Hypothalamus (tissue), 51 donors: ENCODE measurements around the gene ACOX1.

ENCODE experiments used
- DNase-seq, 51 donors: peaks; one replicate each; lab custom pipeline; 2025; lab: John Stamatoyannopoulos, UW

Gene ACOX1

DNA sequence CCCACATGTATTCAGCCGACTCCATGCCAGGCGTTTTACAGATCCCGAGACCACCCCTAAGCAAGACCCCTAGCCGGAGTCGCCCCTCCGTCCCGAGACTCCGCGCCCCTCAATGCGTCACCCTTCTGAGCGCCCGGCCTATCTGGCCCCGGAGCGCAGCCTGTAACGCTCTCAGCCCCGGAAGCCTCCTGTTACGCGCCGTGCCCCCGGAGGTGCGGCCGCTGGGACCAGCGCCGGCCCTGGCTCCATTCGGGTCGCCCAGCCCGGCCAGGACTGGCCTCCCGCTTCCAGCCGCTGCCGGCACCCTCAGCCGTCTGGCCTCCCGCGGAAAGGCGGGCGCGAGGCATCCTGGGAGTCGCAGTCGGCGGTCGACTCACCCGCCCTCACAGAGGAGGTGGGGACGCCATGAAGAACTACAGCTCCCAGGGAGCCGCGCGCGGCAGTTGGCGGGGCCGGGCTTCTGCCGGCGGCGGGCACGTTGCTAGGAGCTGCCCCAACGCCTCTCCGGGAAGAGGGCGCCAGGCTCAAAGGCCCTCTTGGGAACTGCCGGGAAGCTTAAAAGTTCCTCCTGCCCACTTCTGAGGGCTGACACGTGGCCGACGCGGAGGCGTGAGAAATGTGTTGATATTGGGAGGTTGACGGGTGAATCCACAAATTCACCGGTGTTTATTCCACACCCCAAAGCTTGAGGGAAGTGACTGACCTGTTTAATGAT, 38.1 kb downstream of the ACOX1 start, which contains the start of gene FBF1:
Gene FBF1, minus strand, starts transcription at position 316 of the 715 bp plus-strand sequence. CDS start 2,893 bp downstream, outside the sequence.
- peak; percentile 31 to 98 (median 93) for DNase-seq

DNA sequence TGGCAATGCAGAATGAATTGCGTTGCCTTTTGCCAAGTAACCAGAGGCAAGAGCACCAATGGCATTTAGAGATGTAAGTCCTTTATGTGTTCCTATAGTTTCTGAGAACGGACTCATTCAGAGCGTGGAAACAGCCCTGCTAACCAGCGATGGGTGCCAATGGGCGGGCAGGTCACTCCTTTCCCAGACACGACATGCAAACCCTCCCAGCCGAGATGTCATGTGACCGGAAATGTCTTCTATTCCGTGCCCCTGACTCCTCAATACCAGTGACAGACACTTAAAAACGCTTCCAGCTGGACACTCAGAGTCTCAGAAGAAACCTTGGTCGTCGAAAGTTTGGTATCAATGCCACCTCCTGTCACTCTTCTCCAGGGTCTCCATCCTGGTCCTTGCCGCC, 41.3 kb downstream of the ACOX1 start:
- no peak for DNase-seq

DNA sequence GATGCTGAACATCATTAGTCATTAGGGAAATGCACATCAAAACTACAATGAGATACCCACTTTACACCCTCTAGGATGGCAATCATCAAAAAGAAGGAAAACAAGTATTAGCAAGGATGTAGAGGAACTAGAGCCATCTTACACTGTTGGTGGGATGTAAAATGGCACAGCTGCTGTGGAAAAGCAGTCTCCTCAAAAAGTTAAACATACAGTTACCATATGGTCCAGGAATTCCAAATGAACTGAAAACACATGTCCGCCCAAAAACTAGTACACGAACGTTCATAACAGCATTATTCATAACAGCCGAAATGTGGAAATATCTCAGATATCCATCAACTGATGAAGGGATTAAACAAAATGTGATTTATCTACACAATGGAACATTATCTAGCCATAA, 45.2 kb downstream of the ACOX1 start:
- no peak for DNase-seq

DNA sequence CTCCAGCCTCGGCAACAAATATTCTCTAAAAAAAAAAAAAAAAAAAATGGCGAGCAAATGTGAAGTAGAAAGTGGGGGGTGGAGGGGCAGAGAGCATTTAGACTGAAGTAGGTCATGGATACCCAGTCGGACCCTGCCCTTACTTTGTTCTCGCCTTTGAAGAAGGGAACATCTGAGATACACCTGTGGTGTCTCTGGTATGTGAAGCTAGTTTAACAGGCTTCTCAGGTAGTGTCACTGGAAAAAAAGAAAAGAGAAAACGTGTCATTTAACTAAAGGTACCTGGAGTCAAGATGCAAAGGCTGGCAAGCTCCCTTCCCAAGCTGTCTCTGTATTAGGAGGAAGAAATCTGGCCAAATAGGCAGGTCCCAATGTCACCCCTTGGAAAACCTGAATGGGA, 46.1 kb downstream of the ACOX1 start:
- no peak for DNase-seq

DNA sequence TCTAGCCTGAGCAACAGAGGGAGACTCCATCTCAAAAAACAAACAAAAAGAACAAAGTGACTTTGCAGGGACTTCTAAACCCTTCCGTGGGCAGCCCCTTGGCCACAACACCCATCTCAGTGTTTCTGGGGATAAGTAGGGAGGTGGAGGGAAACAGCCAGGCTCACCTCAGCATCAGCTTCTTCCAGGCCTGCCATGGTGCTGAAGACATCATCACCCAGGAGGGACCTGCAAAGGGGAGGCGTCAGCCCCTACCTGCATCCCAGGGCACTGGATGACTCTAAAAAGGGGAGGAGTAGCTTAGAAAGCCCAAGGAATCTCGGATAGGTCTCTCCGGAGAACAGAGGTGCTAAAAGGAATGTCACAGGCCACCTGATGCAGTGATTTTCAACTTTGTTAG, 47.9 kb downstream of the ACOX1 start:
- DNase-seq, result no peak

DNA sequence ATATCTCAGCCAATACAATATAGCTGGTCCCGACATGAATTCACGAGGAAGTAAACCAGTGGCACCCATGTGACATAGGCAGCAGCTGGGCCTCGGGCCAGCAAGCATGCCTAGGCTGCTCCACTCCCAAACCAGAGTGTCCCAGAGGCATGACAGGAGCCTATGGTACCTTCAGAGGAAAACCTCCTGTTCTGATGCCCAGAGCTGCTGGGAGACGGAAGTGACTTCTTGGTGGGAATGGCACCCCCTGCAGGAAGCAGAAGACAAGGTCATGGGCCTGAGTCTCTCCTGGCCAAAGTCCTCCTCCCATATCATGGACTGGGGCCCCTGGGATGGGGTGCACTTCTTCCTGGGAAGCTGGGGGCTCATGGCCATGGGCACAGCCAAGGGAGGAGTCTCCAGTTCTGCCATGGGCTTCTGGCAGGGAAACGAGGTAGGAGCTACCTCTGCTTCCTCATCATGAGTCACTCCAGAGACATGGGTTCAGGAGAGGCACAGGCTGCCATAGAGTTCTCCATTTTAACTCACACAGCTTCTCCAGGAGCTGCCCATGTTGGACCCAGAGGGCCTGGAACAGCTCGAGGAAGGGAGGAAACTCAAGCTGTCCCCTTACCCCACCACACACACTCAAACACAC, 51.6 kb downstream of the ACOX1 start:
- no peak for DNase-seq

DNA sequence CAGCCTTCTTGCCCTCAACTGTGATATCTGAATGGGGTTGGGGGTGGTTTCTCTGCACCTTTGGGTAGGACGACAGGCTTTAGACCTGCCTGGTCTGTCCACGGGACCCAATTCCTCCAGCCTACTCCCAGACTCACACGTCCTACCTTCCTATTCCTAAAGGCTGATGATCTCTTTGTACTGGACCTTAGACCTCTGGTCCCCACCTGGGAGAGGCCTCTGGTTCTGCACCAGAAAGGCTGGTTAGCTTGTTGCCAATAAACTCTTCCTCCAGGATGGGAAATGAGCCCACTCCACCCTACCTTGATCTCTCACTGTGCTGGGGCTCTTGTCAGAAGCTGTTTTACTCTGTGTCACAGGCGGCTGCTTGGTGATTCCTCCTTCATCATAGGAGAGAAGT, 52.5 kb downstream of the ACOX1 start:
- no peak for DNase-seq

DNA sequence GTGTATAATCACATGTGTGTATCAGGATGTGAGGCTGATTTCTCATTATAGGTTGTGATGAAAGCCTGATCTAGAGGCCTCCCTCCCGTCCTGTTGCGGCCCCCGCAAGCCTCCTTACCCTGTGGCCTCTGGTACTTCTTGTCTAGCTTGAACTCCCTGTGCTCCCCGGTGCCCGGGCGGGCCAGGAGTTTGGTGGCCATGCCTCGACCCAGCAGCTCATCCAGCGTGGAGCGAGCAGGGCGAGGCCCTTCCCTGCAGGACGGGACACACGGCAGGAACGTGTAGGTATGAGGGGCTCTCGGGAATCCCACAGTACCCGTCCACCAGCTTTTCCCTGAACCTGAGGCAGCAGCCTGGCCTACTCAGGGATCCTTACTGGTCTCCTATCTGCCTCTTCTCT, 53.1 kb downstream of the ACOX1 start:
- DNase-seq, result no peak

DNA sequence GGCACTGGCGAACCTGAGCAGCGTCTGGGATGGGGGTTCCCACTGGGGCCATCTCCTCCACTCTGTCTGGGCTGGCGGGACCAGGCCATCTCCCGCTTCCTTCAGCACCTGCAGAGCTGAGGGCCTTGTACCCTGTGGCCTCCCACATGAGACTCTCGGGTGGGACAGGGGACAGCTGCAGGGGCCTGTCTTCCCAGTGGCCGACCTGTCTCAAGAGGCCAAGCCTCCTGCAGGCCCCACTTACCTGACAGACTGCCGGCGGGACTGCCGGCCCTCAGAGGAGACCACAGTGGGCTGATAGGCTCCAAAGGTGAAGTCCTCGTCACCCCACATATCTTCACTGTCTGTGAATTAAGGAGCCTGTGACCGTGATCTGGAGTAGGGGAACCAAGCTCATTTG, 53.9 kb downstream of the ACOX1 start:
- DNase-seq, result no peak

DNA sequence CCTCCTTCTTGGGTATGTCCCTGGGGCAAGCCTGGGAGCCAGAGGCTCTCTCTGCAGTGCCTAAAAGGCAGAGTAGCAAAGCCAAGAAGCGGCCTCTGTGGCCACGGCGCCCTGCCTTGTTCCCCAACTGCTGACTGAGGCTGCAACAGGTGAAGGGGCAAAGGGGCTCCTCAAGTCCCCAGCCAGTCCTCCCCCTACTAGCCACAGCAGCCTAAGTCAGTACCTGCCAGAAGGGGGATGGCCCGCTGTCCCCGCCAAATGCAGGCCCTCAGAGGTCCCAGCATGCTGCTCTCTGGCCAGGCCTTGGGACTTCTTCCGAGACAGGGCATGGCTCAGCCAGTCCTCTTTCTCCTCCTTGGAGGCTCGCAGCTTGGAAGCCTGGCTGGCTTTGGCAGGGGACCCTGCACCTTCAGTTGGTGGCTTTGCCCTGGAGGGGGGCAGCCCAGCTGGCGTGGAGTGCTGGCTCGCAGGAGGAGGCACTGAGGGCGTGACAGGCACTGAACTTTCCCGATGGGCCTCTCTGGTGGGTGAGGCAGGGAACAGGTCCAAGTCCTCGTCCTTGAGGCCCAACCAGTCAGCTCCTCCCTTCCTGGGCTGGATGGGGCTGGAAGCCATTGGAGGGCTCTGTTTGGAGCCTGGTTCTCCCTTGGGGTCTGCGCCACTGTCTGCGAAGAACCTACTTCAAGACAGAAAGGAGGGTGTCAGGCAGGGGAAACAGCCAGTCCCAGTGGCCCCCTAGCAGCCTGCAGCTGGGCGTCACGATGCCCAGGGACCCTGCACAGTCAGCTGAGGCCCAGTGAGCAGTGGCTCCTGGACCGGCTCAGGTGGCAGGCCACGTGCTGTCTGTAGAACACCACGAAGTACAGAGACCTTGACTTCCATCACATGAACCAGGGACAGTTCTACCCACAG, 55.7 kb downstream of the ACOX1 start:
- DNase-seq, result no peak

DNA sequence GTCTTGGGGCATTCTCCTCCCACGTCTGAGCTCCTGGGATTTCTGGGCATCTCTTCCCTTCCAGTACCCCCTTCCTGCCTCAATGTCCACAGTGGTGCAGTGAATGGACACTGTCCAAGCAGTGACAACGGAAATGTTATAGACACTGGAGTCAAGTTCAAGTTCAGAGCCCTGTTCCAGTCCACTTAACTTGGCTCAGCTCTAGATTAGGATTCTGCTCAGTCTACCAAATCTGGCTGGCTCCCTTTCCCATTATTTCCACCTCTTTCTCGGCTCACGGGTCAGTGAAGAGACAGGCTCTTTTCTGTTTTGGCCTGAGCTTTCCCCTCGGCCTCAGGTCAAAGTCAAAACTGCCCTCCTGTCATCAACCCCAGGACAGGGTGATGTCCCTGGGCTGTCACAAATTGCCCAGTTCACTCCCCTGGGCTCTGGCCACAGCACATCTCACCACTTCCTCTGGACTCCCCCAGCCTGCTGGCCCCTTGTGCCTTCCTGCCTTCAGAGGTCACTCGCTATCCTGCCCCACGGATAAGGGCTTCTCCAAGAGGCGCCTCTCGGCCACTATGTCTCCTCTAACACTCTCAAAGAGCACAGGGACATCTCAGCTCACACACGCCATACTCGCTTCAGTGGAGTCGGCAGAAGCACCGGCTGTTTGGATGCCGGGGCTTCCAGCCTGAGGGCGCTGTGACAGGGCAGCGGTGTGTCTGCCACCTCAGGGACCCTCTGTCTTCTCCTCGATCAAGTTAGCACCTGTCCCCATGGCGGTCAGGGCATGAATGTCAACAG, 56.6 kb downstream of the ACOX1 start:
- no peak for DNase-seq

DNA sequence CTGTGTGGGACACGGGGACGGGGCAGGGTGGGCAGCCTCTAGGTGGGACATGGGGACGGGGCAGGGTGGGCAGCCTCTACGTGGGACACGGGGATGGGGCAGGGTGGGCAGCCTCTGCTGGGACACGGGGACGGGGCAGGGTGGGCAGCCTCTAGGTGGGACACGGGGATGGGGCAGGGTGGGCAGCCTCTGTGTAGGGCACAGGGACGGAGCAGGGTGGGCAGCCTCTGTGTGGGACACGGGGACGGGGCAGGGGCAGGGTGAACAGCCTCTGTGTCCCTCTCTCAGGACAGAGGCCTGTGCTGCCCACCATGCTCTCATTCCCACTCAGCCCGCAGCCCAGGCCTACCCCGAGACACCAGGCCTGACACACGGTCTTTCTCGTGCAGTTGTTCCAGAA, 57.4 kb downstream of the ACOX1 start:
- DNase-seq, result no peak

DNA sequence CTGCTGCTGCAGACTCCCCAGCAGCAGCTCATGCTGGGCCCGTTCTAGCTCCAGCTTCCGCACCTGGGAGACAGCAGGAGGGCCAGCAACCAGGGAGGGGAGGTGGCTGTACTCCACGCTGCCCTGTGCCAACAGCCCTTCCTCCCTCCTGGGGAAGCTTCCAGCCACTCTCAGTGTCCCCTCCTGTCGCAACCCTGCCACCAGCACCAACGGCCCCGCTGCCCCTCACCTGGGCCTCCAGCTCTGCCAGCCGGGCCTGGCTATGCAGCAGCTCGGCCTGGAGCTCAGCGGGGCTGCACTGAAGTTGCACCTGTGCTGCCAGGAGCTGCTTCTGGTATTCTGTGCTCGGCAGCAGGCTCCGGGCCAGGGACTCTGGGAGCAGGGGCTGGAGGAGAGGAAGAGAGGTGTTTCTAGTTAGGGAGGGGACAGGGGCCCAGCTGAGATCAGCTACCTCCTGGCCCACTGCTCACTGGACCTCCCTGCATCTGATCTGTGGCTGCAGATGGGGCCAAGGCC, 58.9 kb downstream of the ACOX1 start:
- DNase-seq, result no peak

DNA sequence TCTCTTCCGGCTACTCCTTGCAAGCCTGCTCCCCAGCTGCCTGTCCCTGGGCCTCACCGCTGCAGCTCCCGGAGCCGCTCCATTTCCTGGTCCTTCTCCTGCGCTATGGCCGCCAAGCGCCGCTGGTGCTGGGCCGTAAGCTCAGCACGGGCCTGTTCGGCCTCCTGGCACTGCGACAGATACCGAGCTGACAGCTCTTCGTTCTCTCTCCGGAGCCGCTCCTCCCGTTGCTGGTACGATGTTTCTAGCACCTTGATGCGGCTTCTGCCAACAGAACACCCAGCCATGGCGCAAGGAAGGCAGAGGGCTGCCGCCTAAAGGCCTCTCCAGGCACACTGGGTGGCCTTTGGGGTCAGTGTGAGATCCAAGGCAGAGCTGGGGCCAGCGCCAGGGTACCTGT, 59.4 kb downstream of the ACOX1 start:
- DNase-seq, result no peak

DNA sequence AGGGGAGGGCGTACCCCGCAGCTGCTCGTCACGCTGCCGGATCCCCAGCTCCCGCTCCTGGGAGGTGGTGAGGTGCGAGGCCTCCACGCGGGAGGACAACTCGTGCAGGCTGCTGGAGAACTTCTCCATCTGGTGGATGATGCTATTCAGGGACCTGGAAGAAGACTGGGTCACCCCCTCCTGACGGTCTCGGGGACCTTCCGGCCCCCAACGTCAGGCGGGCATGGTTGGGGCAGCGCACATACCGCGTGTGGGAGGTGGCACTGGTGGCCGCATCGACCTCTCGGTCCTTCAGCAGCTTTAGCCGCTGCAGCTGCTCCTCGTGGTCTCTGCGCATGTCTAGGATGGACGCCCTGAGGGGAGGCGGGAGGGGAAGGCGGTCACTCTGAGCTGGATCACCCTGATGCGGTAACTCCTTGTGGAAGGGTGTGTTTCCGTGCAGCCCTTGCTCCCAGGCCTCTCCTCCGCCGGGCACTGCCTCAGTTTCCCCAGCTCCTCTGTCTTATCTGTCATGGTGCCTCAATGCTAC, 61.0 kb downstream of the ACOX1 start:
- DNase-seq, result no peak

DNA sequence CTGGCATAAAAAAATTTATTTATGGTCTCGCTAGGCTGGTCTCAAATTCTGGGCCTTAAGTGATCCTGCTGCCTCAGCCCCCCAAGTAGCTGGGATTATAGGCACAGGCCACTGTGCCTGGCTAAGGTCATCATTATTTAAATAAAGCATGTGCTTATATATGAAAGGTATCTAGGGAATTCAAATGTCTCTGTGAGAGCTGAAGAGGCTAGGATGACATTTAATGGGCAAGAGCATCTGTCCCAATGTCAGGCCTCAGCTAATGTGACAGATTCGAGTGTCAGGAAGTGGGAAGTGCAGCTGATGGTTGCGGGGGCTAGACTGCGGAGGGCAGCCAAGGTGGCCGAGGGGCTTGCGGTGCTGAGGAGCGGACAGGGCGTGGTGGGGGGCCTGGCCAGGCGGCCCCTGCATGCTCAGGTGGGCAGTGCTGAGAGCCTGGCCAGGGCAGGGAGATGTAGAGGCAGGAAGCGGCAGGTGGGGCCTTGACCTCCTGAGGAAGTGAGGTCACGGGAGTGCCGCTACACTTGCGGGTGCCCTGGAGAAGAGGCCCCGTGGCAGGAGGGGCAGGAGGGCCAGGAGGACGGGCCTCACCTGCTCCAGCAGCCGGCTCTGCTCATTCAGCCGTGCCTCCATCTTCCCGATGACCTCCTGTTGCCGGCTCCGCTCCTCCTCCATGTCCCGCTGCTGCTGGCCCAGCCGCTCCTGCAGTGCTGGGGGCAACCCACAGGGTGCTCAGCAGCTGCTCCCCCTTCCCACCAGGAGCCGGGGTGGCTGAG, 61.6 kb downstream of the ACOX1 start:
- no peak for DNase-seq

DNA sequence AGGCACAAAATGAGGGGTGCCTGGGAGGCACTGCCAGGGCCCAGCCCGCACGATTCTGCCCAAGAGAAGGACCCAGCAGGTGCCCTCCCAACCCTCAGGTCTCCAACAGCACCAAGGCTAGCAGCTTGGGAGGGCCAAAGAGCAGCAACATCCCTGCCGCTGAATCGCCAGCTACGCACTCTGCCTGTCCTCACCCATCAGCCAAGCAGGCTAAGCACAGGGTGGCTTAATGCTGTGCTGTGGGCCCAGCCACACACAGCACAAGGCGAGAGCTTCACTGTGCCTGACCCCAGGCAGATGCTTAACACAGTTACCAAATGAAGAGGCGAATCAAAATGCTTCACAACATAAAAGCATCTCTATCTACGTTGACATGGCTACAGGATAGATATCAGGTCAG, 63.7 kb downstream of the ACOX1 start:
- no peak for DNase-seq

DNA sequence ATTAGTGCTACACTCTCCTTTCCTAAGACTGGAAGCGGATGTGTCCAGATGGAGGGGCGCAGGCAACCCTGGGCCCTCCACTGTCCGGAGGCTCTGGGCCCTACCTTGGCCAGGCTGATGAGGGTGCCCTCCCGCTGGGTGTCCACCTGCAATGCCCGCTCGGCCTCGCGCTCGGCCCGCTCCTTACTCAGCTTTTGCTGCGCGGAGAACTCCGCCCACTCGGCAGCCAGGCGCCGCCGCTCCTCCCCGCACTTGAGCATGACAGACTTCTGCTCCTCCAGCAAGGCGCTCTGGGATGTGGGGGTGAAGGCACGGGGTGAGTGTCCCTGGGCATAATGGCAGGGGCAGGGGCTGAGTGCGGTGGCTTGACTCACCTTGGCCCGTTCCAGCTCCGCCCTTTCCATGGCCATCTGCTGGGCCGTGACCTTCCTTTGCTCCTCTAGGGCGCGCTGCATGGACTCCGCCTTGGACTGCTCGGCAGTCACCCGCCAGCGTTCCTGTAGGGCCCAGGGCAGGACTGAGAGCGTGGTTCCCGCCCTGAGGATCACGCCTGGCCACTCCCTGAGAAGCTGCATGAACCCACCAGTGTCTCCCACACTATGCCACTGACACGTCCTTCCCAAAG, 64.2 kb downstream of the ACOX1 start:
- no peak for DNase-seq
